ENCODE measurements around the gene GZMM. TPM values are rescaled to one million over a fixed set of nuclear protein-coding genes. Genes with fewer than 3 reads are reported as not detected.

GZMM gene
- total RNA-seq: under 1 TPM in 1 of 4 donors, not detected in 3; 0.49 TPM

GRCh38 chr19:543910-544608, at the start of gene GZMM:
TSS of gene GZMM (plus strand) at chr19:544053. CDS start at chr19:544072, 19 bp downstream.
- TF ChIP-seq CTCF (IDR thresholded peaks at IDR 0.05 in 4 of 5, conservative IDR thresholded peaks at IDR 0.05 in 1 of 5) (no peak), POLR2A (IDR thresholded peaks at IDR 0.05) (no peak)
- no peak within 1 kb of the TSS for H3K4me3 ChIP-seq

GRCh38 chr19:494171-495080, 49.4 kb upstream of the GZMM start:
- no peak overlapping the region for H3K27ac ChIP-seq
- in situ Hi-C loops (cut with MboI; ENCODE audit: low sequenced_read_pairs in 4 of 4): no loop called here
- no peaks in the 10 kb centered on the region for H3K36me3 ChIP-seq
- TF ChIP-seq POLR2A (IDR thresholded peaks at IDR 0.05): no peak
- TF ChIP-seq CTCF (IDR thresholded peaks at IDR 0.05 in 4 of 5, conservative IDR thresholded peaks at IDR 0.05 in 1 of 5): no peak
- H3K27me3 ChIP-seq: peaks cover 23 to 45% (median 33%) of the 10 kb centered on the region in 3 donors
- no peak overlapping the region for H3K4me3 ChIP-seq
- ATAC-seq (no peak), DNase-seq (no peak)
- no peaks in the 10 kb centered on the region for H3K9me3 ChIP-seq
- H3K4me1 ChIP-seq: peaks cover 6 to 12% of the 10 kb centered on the region in 2 donors
- intact Hi-C loops (cut with DNase I; ENCODE audit: low total_unique reads): no loop called here

More at GRCh38 chr19:543910-544608, at the start of gene GZMM:
- H3K27me3 ChIP-seq: peaks cover 0 to 5% (median 0%) of the 10 kb centered on the region in 3 donors
- ATAC-seq: no peak
- in situ Hi-C loops (cut with MboI; ENCODE audit: low sequenced_read_pairs in 4 of 4) (no loop called here), intact Hi-C loops (cut with DNase I; ENCODE audit: low total_unique reads) (no loop called here)
- H3K9me3 ChIP-seq: no peaks in the 10 kb centered on the region
- DNase-seq: no peak
- H3K27ac ChIP-seq: no peak within 1 kb of the TSS
- peaks cover 0 to 26% of the 10 kb centered on the region in 2 donors for H3K36me3 ChIP-seq
- no peaks in the 10 kb centered on the region for H3K4me1 ChIP-seq

DNA sequence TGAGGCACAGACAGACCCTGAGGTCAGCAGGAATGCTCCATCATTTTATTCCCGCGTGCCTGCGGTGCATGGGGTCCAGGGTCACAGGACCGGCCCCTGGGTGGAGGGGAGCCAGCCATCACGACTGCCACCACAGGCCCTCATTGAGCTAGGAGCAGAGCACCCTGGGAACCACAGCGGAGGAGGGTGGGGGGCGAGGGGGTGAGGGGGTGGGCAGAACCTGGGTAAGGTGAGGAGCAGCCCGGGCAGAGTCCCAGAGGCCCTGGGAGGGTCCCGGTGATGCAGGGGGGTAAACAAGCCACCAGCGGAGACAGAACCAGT, 48.8 kb upstream of the GZMM start:
- Histone ChIP-seq H3K27ac (no peak overlapping the region), H3K4me1 (peaks cover under 1 to 7% of the 10 kb centered on the region in 2 donors), H3K9me3 (no peaks in the 10 kb centered on the region), H3K4me3 (no peak overlapping the region), H3K27me3 (peaks cover 25 to 49% (median 39%) of the 10 kb centered on the region in 3 donors), H3K36me3 (no peaks in the 10 kb centered on the region)
- intact Hi-C loops (cut with DNase I; ENCODE audit: low total_unique reads) (no loop called here), in situ Hi-C loops (cut with MboI; ENCODE audit: low sequenced_read_pairs in 4 of 4) (no loop called here)
- ATAC-seq (no peak), DNase-seq (no peak)
- no peak for TF ChIP-seq POLR2A (IDR thresholded peaks at IDR 0.05)
- TF ChIP-seq CTCF (IDR thresholded peaks at IDR 0.05 in 4 of 5, conservative IDR thresholded peaks at IDR 0.05 in 1 of 5): no peak

GRCh38 chr19:495402-496111, 48.3 kb upstream of the GZMM start:
- DNase-seq (no peak), ATAC-seq (no peak)
- Histone ChIP-seq H3K36me3 (no peaks in the 10 kb centered on the region), H3K27me3 (peaks cover 25 to 49% (median 42%) of the 10 kb centered on the region in 3 donors), H3K4me3 (no peak overlapping the region), H3K4me1 (peaks cover 0 to 7% of the 10 kb centered on the region in 2 donors), H3K9me3 (no peaks in the 10 kb centered on the region), H3K27ac (no peak overlapping the region)
- TF ChIP-seq POLR2A (IDR thresholded peaks at IDR 0.05): no peak
- peak; percentile 26 to 68 (median 58) for TF ChIP-seq CTCF (IDR thresholded peaks at IDR 0.05 in 4 of 5, conservative IDR thresholded peaks at IDR 0.05 in 1 of 5)
- in situ Hi-C loops (cut with MboI; ENCODE audit: low sequenced_read_pairs in 4 of 4): no loop called here
- intact Hi-C loops (cut with DNase I; ENCODE audit: low total_unique reads): no loop called here

All from gastrocnemius medialis (tissue), 4 donors.